ENCODE measurements around the gene PTPRN2. TPM values are rescaled to one million over a fixed set of nuclear protein-coding genes. Genes with fewer than 3 reads are reported as not detected.
A peak's percentile ranks its signal among the peaks of the same experiment; 100 is the strongest.

Gene PTPRN2
- total and polyA plus RNA-seq, 9 of the 15 experiments (the other 6 are each of a cell fraction or from before 2014, with no cell fraction given), result not detected

GRCh38 chr7:157854066-157854891 is 733.3 kb downstream of the PTPRN2 start (continued):
- TF ChIP-seq, protein P1, sequence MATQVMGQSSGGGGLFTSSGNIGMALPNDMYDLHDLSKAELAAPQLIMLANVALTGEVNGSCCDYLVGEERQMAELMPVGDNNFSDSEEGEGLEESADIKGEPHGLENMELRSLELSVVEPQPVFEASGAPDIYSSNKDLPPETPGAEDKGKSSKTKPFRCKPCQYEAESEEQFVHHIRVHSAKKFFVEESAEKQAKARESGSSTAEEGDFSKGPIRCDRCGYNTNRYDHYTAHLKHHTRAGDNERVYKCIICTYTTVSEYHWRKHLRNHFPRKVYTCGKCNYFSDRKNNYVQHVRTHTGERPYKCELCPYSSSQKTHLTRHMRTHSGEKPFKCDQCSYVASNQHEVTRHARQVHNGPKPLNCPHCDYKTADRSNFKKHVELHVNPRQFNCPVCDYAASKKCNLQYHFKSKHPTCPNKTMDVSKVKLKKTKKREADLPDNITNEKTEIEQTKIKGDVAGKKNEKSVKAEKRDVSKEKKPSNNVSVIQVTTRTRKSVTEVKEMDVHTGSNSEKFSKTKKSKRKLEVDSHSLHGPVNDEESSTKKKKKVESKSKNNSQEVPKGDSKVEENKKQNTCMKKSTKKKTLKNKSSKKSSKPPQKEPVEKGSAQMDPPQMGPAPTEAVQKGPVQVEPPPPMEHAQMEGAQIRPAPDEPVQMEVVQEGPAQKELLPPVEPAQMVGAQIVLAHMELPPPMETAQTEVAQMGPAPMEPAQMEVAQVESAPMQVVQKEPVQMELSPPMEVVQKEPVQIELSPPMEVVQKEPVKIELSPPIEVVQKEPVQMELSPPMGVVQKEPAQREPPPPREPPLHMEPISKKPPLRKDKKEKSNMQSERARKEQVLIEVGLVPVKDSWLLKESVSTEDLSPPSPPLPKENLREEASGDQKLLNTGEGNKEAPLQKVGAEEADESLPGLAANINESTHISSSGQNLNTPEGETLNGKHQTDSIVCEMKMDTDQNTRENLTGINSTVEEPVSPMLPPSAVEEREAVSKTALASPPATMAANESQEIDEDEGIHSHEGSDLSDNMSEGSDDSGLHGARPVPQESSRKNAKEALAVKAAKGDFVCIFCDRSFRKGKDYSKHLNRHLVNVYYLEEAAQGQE (IDR thresholded peaks at IDR 0.05; ENCODE audit: borderline replicate concordance), result 0 out of 2 replicates have a peak, but pooled peaks have one; percentile 12
- TF ChIP-seq, protein P1 (CRISPR knock-in tag; IDR thresholded peaks at IDR 0.05; ENCODE audit: low read depth), result no peak
- TF ChIP-seq EGR1 (conservative IDR thresholded peaks at IDR 0.05) (0 out of 2 replicates have a peak, but pooled peaks have one; percentile 22), NR2C2 (CRISPR knock-in tag; IDR thresholded peaks at IDR 0.05) (no peak), NR2C2 (tag; IDR thresholded peaks at IDR 0.05) (peak; percentile 58; the same call in 1 of the 2 replicates), ZNF217 (CRISPR knock-in tag; IDR thresholded peaks at IDR 0.05) (no peak), E2F4 (CRISPR knock-in tag; IDR thresholded peaks at IDR 0.05; ENCODE audit: low read depth) (no peak), ZFP1 (CRISPR knock-in tag; IDR thresholded peaks at IDR 0.05) (no peak), SRSF9 (IDR thresholded peaks at IDR 0.05; ENCODE audit: borderline replicate concordance, low read depth, low read length) (no peak), SMARCC2 (IDR thresholded peaks at IDR 0.05; ENCODE audit: low read depth) (no peak), KDM4B (IDR thresholded peaks at IDR 0.05; ENCODE audit: borderline replicate concordance in 2 of 2, low read depth in 1 of 2) (no peak), HNRNPK (IDR thresholded peaks at IDR 0.05; ENCODE audit: low read depth, low read length, poor library complexity, severe bottlenecking) (no peak), RNF2 (IDR thresholded peaks at IDR 0.05) (peak; percentile 53; the same call in 1 of the 2 replicates), SAP30 (IDR thresholded peaks at IDR 0.05; ENCODE audit: borderline replicate concordance, insufficient read depth, low read depth, low read length, poor library complexity, severe bottlenecking) (no peak), ESRRA (IDR thresholded peaks at IDR 0.05; ENCODE audit: borderline replicate concordance, low read depth) (peak; percentile 48; the same call in 1 of the 2 replicates)
- TF ChIP-seq, protein P2, sequence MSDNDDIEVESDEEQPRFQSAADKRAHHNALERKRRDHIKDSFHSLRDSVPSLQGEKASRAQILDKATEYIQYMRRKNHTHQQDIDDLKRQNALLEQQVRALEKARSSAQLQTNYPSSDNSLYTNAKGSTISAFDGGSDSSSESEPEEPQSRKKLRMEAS (CRISPR knock-in tag; IDR thresholded peaks at IDR 0.05), result 0 out of 2 replicates have a peak, but pooled peaks have one; percentile 45
